ENCODE results near the gene ADAMTS20. TPM values are rescaled to one million over a fixed set of nuclear protein-coding genes. Genes with fewer than 3 reads are reported as not detected.

Gene ADAMTS20
- total RNA-seq, 1 experiment from 2014 or later = 2.7 TPM

- TF ChIP-seq CTCF (conservative IDR thresholded peaks at IDR 0.05) = no peak
- H3K56ac ChIP-seq (ENCODE audit: insufficient read length, low read depth, low read length) = no peak overlapping the region
- H2AFZ ChIP-seq (ENCODE audit: low read length) = no peak overlapping the region
- H2BK15ac ChIP-seq (ENCODE audit: low read depth, low read length) = no peak overlapping the region
- Mint-ChIP-seq H3K27me3 (ENCODE audit: low read depth) (no peaks in the 10 kb centered on the region), H3K36me3 (ENCODE audit: insufficient read depth in 1 of 3, low read depth in 3 of 3) (peaks cover 0 to 2% (median 0%) of the 10 kb centered on the region in 3 experiments; a peak in 3 of 7 replicates), H3K4me1 (no peaks in the 10 kb centered on the region), H3K27ac (no peak overlapping the region), H3K9me3 (no peaks in the 10 kb centered on the region), H3K4me3 (no peak overlapping the region)
- no peaks in the 10 kb centered on the region for H3K9me3 ChIP-seq (ENCODE audit: control insufficient read depth, low read depth, low read length)
- H4K8ac ChIP-seq (replicated peaks; ENCODE audit: insufficient read length, low read depth, low read length) = no peak overlapping the region
- no peaks in the 10 kb centered on the region for H3K79me2 ChIP-seq (ENCODE audit: insufficient read depth, low read length)
- no peaks in the 10 kb centered on the region for H3K4me1 ChIP-seq (ENCODE audit: insufficient read depth, low read length)
- no peak for DNase-seq
- H3K9ac ChIP-seq (ENCODE audit: extremely low read depth, insufficient read length, low read length) = no peak overlapping the region
- H4K20me1 ChIP-seq (ENCODE audit: control insufficient read depth, insufficient read depth, insufficient read length) = no peaks in the 10 kb centered on the region
- no peak overlapping the region for H3K18ac ChIP-seq (ENCODE audit: insufficient read length, low read depth, low read length)
- H4K91ac ChIP-seq (ENCODE audit: insufficient read length, low read depth, low read length) = no peak overlapping the region
- no peak overlapping the region for H2BK5ac ChIP-seq (ENCODE audit: insufficient read length, low read length)
- no peak overlapping the region for H2AK5ac ChIP-seq (ENCODE audit: insufficient read length, low read length)
- H3K23me2 ChIP-seq (ENCODE audit: insufficient read length, low read depth, low read length, poor library complexity, severe bottlenecking) = no peaks in the 10 kb centered on the region
- no peak overlapping the region for H2BK12ac ChIP-seq (ENCODE audit: insufficient read length, low read depth, low read length)
- H3K4me2 ChIP-seq (ENCODE audit: insufficient read depth, insufficient read length, low read length) = no peak overlapping the region
- H3K79me1 ChIP-seq (ENCODE audit: insufficient read depth, low read depth, low read length, poor library complexity, severe bottlenecking) = no peaks in the 10 kb centered on the region
- no peak overlapping the region for H3K4ac ChIP-seq (ENCODE audit: low read depth, low read length)
- no peak overlapping the region for H3T11ph ChIP-seq (ENCODE audit: low read length)
- no peaks in the 10 kb centered on the region; the same call in 1 of the 2 replicates for H3K27me3 ChIP-seq (ENCODE audit: insufficient read depth, low read length)
- H2BK20ac ChIP-seq (ENCODE audit: low read depth, low read length, poor library complexity, severe bottlenecking) = no peak overlapping the region
- no CpG with 5 or more reads among the region's 1 CpG for WGBS (ENCODE audit: extremely low coverage, insufficient read length, low lambda C conversion rate)
- H2BK120ac ChIP-seq (ENCODE audit: low read depth, low read length, poor library complexity, severe bottlenecking) = no peak overlapping the region
- H3K27ac ChIP-seq (ENCODE audit: insufficient read length, low read depth, low read length) = no peak overlapping the region
- H3K23ac ChIP-seq (ENCODE audit: insufficient read length, low read depth, low read length) = no peak overlapping the region
- H4K5ac ChIP-seq (ENCODE audit: insufficient read length, low read depth, low read length) = no peak overlapping the region
- H3K14ac ChIP-seq (ENCODE audit: insufficient read depth, low read length) = no peak overlapping the region
Measured at GRCh38 chr12:43357141-43357540, 194.9 kb downstream of the ADAMTS20 start.
